Chondrocyte (in vitro differentiated cells): ENCODE measurements around the gene THOC3. TPM values are rescaled to one million over a fixed set of nuclear protein-coding genes. Genes with fewer than 3 reads are reported as not detected.
A peak's percentile ranks its signal among the peaks of the same experiment; 100 is the strongest.
"Not testable (repeated sequence)": the region's sequence is repeated elsewhere in the genome, so short reads cannot be mapped to it uniquely, and the experiment has no call there.

Source experiments
- DNase-seq: peaks from one replicate; pipeline ENCODE4 v3.0.0; 2021; ENCODE audit warnings: mixed read lengths, low spot score
- H3K27ac Mint-ChIP-seq: one replicate; pipeline ENCODE4 v1.8.0; 2021; ENCODE audit warnings: mild to moderate bottlenecking, moderate library complexity, mixed read lengths; ENCODE audit not compliant: unreplicated experiment
- H3K27me3 Mint-ChIP-seq: 2 replicates; pipeline ENCODE4 v1.8.0; 2021; ENCODE audit warnings: low read depth, mixed read lengths
- H3K36me3 Mint-ChIP-seq: 2 replicates; pipeline ENCODE4 v1.8.0; 2021; ENCODE audit warnings: low read depth, mixed read lengths
- H3K4me1 Mint-ChIP-seq: 2 replicates; pipeline ENCODE4 v1.8.0; 2021; ENCODE audit warnings: low read depth, mild to moderate bottlenecking, mixed read lengths
- H3K4me3 Mint-ChIP-seq: one replicate; pipeline ENCODE4 v1.8.0; 2021; ENCODE audit warnings: mild to moderate bottlenecking, moderate library complexity, mixed read lengths; ENCODE audit not compliant: unreplicated experiment
- H3K9me3 Mint-ChIP-seq: 2 replicates; pipeline ENCODE4 v1.8.0; 2021; ENCODE audit warnings: low read depth, mixed read lengths
- total RNA-seq: library from RNA; stranded (reverse); gene quantifications from 3 replicates; pipeline ENCODE4 v1.2.1, GENCODE V29; 2021
- TF ChIP-seq, protein P1 (sequence below): fragments of 200-600 bp; sonication (generic); IDR thresholded peaks from 2 replicates; pipeline ENCODE4 v1.5.0; 2021; ENCODE audit warnings: antibody characterized with exemption, mild to moderate bottlenecking, moderate library complexity

THOC3 gene
- total RNA-seq, 1 donor from 2014 or later = 31.3 TPM

- not testable (repeated sequence) for H3K4me3 Mint-ChIP-seq, H3K27me3 Mint-ChIP-seq, H3K4me1 Mint-ChIP-seq, DNase-seq, H3K27ac Mint-ChIP-seq, H3K9me3 Mint-ChIP-seq, H3K36me3 Mint-ChIP-seq
These were observed 11.4 kb upstream of the THOC3 start for GRCh38 chr5:175979371-175979995.

GRCh38 chr5:175968381-175968780 is 266 bp upstream of the THOC3 start:
- not testable (repeated sequence) for H3K4me1 Mint-ChIP-seq, DNase-seq, H3K36me3 Mint-ChIP-seq, H3K27ac Mint-ChIP-seq, H3K9me3 Mint-ChIP-seq, H3K27me3 Mint-ChIP-seq
- peak overlapping the region; percentile 53 for H3K4me3 Mint-ChIP-seq

GRCh38 chr5:175962329-175962728 is 5.8 kb downstream of the THOC3 start:
- not testable (repeated sequence) for H3K27me3 Mint-ChIP-seq, DNase-seq, H3K4me1 Mint-ChIP-seq, H3K4me3 Mint-ChIP-seq, H3K9me3 Mint-ChIP-seq, H3K27ac Mint-ChIP-seq, H3K36me3 Mint-ChIP-seq

- H3K4me1 Mint-ChIP-seq, H3K36me3 Mint-ChIP-seq, H3K27ac Mint-ChIP-seq, H3K4me3 Mint-ChIP-seq, H3K27me3 Mint-ChIP-seq, DNase-seq, H3K9me3 Mint-ChIP-seq: not testable (repeated sequence)
These were observed 7.9 kb downstream of the THOC3 start for GRCh38 chr5:175960228-175960627.

DNA sequence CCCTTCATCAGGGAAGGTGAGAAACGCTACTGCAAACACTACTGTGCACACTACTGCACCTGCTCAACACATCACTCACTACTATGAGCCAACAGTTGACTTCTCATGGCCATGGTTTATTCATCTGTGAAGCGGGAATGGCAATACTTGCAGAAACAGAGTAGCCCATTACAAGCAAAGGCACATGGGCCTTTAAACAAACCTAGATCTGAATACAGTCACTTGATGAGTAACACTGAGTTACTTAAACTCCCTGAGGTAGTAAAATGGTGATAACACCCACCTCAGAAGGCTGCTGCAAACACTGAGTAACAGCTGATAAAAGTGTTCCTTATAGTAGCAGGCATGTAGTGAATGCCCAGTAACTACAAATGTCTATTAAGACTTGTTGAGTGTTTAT is 9.6 kb downstream of the THOC3 start:
- H3K27me3 Mint-ChIP-seq, DNase-seq, H3K36me3 Mint-ChIP-seq, H3K4me3 Mint-ChIP-seq, H3K4me1 Mint-ChIP-seq, H3K27ac Mint-ChIP-seq, H3K9me3 Mint-ChIP-seq: not testable (repeated sequence)

- H3K27ac Mint-ChIP-seq, H3K36me3 Mint-ChIP-seq, H3K27me3 Mint-ChIP-seq, DNase-seq, H3K4me3 Mint-ChIP-seq, H3K4me1 Mint-ChIP-seq, H3K9me3 Mint-ChIP-seq: not testable (repeated sequence)
These were observed 14.0 kb downstream of the THOC3 start for GRCh38 chr5:175954107-175954506.

DNA sequence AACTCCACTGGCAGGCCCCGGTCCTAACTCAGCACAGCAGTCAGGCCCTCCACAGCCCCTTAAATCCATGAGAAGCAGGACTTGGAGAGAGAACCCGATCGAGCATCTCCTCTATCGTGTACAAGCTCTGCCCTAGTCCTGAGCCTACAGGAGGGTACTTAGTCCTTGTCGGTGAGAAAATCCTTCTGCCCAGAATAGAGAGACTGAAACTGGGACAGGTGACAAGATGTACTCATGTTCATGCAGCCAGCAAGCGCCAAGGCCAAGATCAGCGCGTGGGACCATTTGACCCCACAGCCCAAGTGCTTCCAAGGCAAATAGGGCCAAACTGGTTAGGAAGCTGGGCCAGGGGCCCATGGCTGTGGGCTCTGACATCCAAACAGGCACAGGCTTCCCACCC is 15.3 kb downstream of the THOC3 start:
- not testable (repeated sequence) for H3K27ac Mint-ChIP-seq, H3K4me3 Mint-ChIP-seq, DNase-seq, H3K4me1 Mint-ChIP-seq, H3K36me3 Mint-ChIP-seq, H3K9me3 Mint-ChIP-seq, H3K27me3 Mint-ChIP-seq

DNA sequence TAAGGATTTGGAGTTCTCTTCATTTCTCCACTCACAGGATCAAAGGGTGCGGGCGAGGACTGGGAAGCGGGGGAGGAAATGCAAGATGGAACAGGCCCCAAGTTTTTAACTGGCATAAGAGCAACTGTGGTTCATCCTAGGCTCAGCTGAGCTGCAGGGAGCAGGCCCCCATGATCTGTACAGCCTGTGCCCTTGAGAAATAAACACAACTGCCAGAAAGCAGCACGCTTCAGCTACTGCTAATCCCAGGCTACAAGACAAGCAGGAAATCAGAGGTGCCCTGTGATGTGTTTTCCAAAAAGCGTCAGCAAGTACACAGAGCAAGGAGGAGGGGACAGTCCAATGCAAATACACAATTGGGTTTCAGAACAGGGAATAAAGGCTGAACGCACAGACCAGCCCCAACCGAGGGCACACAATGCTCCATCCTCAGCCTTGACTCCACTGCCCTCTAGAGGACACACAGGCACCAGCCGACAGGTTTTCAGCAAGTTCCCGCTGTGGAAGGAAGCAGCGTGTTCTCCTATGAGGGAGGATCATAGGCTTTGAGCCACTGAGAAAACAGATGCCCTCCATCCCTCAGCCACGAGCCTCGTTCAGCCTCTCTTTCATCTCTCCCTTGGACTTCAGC is 16.7 kb downstream of the THOC3 start:
- H3K27me3 Mint-ChIP-seq, H3K9me3 Mint-ChIP-seq, H3K4me3 Mint-ChIP-seq, H3K36me3 Mint-ChIP-seq, H3K4me1 Mint-ChIP-seq, H3K27ac Mint-ChIP-seq, DNase-seq: not testable (repeated sequence)
- TF ChIP-seq, protein P1, sequence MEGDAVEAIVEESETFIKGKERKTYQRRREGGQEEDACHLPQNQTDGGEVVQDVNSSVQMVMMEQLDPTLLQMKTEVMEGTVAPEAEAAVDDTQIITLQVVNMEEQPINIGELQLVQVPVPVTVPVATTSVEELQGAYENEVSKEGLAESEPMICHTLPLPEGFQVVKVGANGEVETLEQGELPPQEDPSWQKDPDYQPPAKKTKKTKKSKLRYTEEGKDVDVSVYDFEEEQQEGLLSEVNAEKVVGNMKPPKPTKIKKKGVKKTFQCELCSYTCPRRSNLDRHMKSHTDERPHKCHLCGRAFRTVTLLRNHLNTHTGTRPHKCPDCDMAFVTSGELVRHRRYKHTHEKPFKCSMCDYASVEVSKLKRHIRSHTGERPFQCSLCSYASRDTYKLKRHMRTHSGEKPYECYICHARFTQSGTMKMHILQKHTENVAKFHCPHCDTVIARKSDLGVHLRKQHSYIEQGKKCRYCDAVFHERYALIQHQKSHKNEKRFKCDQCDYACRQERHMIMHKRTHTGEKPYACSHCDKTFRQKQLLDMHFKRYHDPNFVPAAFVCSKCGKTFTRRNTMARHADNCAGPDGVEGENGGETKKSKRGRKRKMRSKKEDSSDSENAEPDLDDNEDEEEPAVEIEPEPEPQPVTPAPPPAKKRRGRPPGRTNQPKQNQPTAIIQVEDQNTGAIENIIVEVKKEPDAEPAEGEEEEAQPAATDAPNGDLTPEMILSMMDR = peak; percentile 49

GRCh38 chr5:175948329-175949108 is 19.6 kb downstream of the THOC3 start:
- not testable (repeated sequence) for H3K9me3 Mint-ChIP-seq, H3K36me3 Mint-ChIP-seq, H3K4me1 Mint-ChIP-seq, H3K27ac Mint-ChIP-seq, DNase-seq, H3K4me3 Mint-ChIP-seq, H3K27me3 Mint-ChIP-seq

- H3K4me1 Mint-ChIP-seq, H3K4me3 Mint-ChIP-seq, H3K9me3 Mint-ChIP-seq, H3K36me3 Mint-ChIP-seq, H3K27ac Mint-ChIP-seq, H3K27me3 Mint-ChIP-seq, DNase-seq: not testable (repeated sequence)
These were observed 24.9 kb downstream of the THOC3 start for GRCh38 chr5:175943253-175943652.

GRCh38 chr5:175940632-175941031 is 27.5 kb downstream of the THOC3 start:
- H3K4me3 Mint-ChIP-seq, H3K27ac Mint-ChIP-seq, H3K4me1 Mint-ChIP-seq, H3K27me3 Mint-ChIP-seq, DNase-seq, H3K9me3 Mint-ChIP-seq, H3K36me3 Mint-ChIP-seq: not testable (repeated sequence)

DNA sequence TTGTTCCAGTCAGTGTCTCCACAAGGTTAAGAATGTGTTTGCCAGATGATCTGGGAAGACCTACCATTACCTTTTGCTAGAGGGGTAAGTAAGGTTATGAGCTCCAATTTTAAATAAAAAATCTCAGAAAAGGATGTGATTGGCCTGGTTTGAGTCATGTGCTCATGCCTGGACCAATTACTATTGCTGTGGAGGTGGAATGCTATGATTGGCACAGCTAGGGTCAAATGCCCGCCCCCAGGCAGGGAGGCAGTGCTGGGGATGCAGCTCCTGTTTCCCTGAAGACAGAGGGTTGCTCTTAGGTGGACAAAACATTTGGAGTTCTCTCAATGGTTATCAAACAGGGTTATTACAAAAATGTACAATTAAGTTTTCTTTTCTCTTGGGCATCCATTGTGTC is 29.6 kb downstream of the THOC3 start:
- not testable (repeated sequence) for H3K27ac Mint-ChIP-seq, H3K4me3 Mint-ChIP-seq, H3K9me3 Mint-ChIP-seq, DNase-seq, H3K27me3 Mint-ChIP-seq, H3K36me3 Mint-ChIP-seq, H3K4me1 Mint-ChIP-seq
